22Rv1 (cell line): ENCODE data around the gene KYAT1.

Experiments
- H3K27ac ChIP-seq: fragments of 450-650 bp; 2 replicates; pipeline ENCODE4 v1.5.1; 2017
- ZFX ChIP-seq: fragments of 450-650 bp; IDR thresholded peaks from 2 replicates; pipeline ENCODE4 v1.6.1; 2017; ENCODE audit warnings: antibody characterized with exemption, borderline replicate concordance
- TF ChIP-seq, protein P1 (sequence below): fragments of 450-650 bp; IDR thresholded peaks from 2 replicates; pipeline ENCODE4 v1.5.1; 2017; ENCODE audit warnings: mild to moderate bottlenecking

The KYAT1 gene

GRCh38 chr9:128862401-128862851 is 19.3 kb downstream of the KYAT1 start:
- TF ChIP-seq, protein P1, sequence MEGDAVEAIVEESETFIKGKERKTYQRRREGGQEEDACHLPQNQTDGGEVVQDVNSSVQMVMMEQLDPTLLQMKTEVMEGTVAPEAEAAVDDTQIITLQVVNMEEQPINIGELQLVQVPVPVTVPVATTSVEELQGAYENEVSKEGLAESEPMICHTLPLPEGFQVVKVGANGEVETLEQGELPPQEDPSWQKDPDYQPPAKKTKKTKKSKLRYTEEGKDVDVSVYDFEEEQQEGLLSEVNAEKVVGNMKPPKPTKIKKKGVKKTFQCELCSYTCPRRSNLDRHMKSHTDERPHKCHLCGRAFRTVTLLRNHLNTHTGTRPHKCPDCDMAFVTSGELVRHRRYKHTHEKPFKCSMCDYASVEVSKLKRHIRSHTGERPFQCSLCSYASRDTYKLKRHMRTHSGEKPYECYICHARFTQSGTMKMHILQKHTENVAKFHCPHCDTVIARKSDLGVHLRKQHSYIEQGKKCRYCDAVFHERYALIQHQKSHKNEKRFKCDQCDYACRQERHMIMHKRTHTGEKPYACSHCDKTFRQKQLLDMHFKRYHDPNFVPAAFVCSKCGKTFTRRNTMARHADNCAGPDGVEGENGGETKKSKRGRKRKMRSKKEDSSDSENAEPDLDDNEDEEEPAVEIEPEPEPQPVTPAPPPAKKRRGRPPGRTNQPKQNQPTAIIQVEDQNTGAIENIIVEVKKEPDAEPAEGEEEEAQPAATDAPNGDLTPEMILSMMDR, result no peak
- TF ChIP-seq ZFX, result no peak
- peak overlapping the region; percentile 95 for H3K27ac ChIP-seq

DNA sequence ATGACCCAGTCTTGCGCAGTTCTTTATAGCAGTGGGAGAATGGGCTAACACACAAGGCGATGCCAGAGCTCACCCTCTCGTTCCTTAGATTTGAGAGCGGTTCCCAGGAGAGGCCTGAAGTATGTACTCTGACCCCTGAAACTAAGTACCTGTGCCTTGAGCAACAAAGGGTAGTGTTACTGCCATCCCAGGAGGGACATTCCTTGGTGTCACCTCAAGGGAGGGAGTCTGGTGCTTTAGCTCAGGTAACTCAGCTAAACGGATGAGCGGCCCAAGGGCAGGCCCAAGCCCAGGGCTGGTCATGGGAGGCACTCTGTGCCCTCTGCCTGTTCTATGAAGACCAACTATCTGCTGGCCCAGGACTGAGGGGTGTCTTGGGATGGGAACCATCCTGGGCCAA is 20.2 kb downstream of the KYAT1 start:
- peak overlapping the region; percentile 95 for H3K27ac ChIP-seq
- no peak for TF ChIP-seq ZFX
- TF ChIP-seq, protein P1, result no peak

DNA sequence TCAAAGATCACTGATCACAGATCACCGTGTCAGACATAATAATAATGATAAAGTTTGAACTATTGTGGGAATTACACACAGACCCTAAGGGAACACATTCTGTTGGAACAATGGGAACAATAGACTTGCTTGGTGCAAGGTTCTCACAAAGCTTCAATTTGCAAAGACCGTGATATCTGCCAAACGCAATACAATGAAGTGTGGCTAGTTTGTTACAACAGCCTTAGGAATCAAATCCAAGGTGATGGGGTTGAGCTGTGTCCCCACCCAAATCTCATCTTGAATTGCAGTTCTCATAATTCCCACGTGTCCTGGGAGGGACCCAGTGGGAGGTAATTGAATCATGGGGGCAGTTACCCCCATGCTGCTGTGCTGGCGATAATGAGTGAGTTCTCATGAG is 20.8 kb downstream of the KYAT1 start:
- TF ChIP-seq, protein P1, result no peak
- no peak for TF ChIP-seq ZFX
- H3K27ac ChIP-seq, result peak overlapping the region; percentile 95

GRCh38 chr9:128858476-128858875 is 23.3 kb downstream of the KYAT1 start:
- H3K27ac ChIP-seq, result peak overlapping the region; percentile 95

- H3K27ac ChIP-seq, result peak overlapping the region; percentile 95
Measured at GRCh38 chr9:128854454-128854853, 27.3 kb downstream of the KYAT1 start.

GRCh38 chr9:128852646-128853045 is 29.1 kb downstream of the KYAT1 start:
- H3K27ac ChIP-seq, result peak overlapping the region; percentile 95

- TF ChIP-seq, protein P1, result peak; percentile 73
- H3K27ac ChIP-seq, result peak overlapping the region; percentile 95
Measured at GRCh38 chr9:128851779-128852600, 29.8 kb downstream of the KYAT1 start.

GRCh38 chr9:128851024-128851423 is 30.7 kb downstream of the KYAT1 start:
- peak overlapping the region; percentile 95 for H3K27ac ChIP-seq

DNA sequence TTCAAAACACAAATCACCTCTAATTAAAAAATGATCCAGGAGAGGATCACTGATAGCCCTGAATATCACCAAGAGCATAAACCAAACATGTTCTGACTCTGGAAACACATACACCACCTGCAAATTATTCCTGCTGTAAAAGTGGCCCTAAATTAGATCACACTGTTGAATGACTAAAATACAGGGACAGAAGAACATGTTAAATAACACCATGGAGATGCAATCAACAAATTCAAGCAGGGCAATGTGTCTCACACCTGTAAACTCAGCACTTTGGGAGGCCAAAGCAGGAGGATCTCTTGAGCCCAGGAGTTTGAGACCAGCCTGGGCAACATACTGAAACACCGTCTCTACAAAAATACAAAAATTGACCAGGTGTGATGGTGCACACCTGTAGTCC is 33.9 kb downstream of the KYAT1 start:
- TF ChIP-seq, protein P1, result no peak
- no peak for TF ChIP-seq ZFX

More for the DNA sequence above, 33.9 kb downstream of the KYAT1 start:
- peak overlapping the region; percentile 65; the same call in 1 of the 2 replicates for H3K27ac ChIP-seq
